ENCODE measurements around the gene HSD11B1L.

The HSD11B1L gene

GRCh38 chr19:5651361-5651760 is 29.5 kb upstream of the HSD11B1L start:
- Histone ChIP-seq H3K9me3 (ENCODE audit: control insufficient read depth, low read length) (no peaks in the 10 kb centered on the region), H3K36me3 (ENCODE audit: control insufficient read depth, insufficient read depth, low read length) (no peaks in the 10 kb centered on the region), H3K9ac (no peak overlapping the region), H3K4me3 (ENCODE audit: low read depth, low read length) (no peak overlapping the region), H3K27ac (no peak overlapping the region), H3K4me2 (ENCODE audit: low read length) (no peak overlapping the region), H2AFZ (no peak overlapping the region), H3K79me2 (peaks cover 51% of the 10 kb centered on the region), H3K27me3 (ENCODE audit: control insufficient read depth, insufficient read depth, low read length) (no peaks in the 10 kb centered on the region), H3K4me1 (no peaks in the 10 kb centered on the region)
- TF ChIP-seq, protein P1, sequence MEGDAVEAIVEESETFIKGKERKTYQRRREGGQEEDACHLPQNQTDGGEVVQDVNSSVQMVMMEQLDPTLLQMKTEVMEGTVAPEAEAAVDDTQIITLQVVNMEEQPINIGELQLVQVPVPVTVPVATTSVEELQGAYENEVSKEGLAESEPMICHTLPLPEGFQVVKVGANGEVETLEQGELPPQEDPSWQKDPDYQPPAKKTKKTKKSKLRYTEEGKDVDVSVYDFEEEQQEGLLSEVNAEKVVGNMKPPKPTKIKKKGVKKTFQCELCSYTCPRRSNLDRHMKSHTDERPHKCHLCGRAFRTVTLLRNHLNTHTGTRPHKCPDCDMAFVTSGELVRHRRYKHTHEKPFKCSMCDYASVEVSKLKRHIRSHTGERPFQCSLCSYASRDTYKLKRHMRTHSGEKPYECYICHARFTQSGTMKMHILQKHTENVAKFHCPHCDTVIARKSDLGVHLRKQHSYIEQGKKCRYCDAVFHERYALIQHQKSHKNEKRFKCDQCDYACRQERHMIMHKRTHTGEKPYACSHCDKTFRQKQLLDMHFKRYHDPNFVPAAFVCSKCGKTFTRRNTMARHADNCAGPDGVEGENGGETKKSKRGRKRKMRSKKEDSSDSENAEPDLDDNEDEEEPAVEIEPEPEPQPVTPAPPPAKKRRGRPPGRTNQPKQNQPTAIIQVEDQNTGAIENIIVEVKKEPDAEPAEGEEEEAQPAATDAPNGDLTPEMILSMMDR (IDR thresholded peaks at IDR 0.05): no peak

- Histone ChIP-seq H3K9me3 (ENCODE audit: control insufficient read depth, low read length) (no peaks in the 10 kb centered on the region), H2AFZ (no peak overlapping the region), H3K36me3 (ENCODE audit: control insufficient read depth, insufficient read depth, low read length) (no peaks in the 10 kb centered on the region)
Measured at GRCh38 chr19:5652261-5652660, 28.6 kb upstream of the HSD11B1L start.

DNA sequence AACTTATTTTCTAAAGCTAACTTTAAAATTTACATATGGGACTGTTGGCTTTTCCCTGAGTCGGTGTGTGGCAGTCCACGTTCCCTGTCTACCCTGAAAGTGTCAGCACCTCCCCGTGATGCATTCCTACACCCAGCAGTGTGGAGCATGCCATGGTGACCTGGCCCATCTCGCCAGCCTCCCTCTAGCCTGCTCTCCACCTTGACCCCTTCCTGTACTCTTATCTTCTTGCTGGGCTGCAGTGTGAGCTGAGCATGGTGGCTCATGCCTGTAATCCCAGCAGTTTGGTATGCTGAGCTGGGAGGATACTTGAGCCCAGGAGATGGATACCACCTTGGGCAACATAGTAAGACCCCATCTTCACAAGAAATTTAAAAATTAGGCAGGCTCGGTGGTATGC is 25.9 kb upstream of the HSD11B1L start:
- H3K36me3 ChIP-seq (ENCODE audit: control insufficient read depth, insufficient read depth, low read length): no peaks in the 10 kb centered on the region

More at GRCh38 chr19:5652261-5652660, 28.6 kb upstream of the HSD11B1L start:
- no peak overlapping the region for H3K9ac ChIP-seq
- no peak overlapping the region for H3K4me3 ChIP-seq (ENCODE audit: low read depth, low read length)
- no peaks in the 10 kb centered on the region for H3K4me1 ChIP-seq
- no peak overlapping the region for H3K27ac ChIP-seq
- H3K79me2 ChIP-seq: peaks cover 47% of the 10 kb centered on the region
- no peak overlapping the region for H3K4me2 ChIP-seq (ENCODE audit: low read length)
- TF ChIP-seq, protein P1 (IDR thresholded peaks at IDR 0.05): no peak
- no peaks in the 10 kb centered on the region for H3K27me3 ChIP-seq (ENCODE audit: control insufficient read depth, insufficient read depth, low read length)

GRCh38 chr19:5655412-5655811 is 25.4 kb upstream of the HSD11B1L start:
- TF ChIP-seq, protein P1 (IDR thresholded peaks at IDR 0.05): no peak
- no peaks in the 10 kb centered on the region for H3K36me3 ChIP-seq (ENCODE audit: control insufficient read depth, insufficient read depth, low read length)
- H3K27ac ChIP-seq: no peak overlapping the region

More for the DNA sequence above, 25.9 kb upstream of the HSD11B1L start:
- no peak overlapping the region for H3K27ac ChIP-seq
- H3K9ac ChIP-seq: no peak overlapping the region
- no peaks in the 10 kb centered on the region for H3K9me3 ChIP-seq (ENCODE audit: control insufficient read depth, low read length)
- no peak overlapping the region for H3K4me2 ChIP-seq (ENCODE audit: low read length)
- peaks cover 52% of the 10 kb centered on the region for H3K79me2 ChIP-seq
- no peak overlapping the region for H2AFZ ChIP-seq
- no peaks in the 10 kb centered on the region for H3K27me3 ChIP-seq (ENCODE audit: control insufficient read depth, insufficient read depth, low read length)
- no peak overlapping the region for H3K4me3 ChIP-seq (ENCODE audit: low read depth, low read length)
- TF ChIP-seq, protein P1 (IDR thresholded peaks at IDR 0.05): no peak
- H3K4me1 ChIP-seq: no peaks in the 10 kb centered on the region

GRCh38 chr19:5661483-5661882 is 19.3 kb upstream of the HSD11B1L start:
- Histone ChIP-seq H3K9ac (no peak overlapping the region), H3K27me3 (ENCODE audit: control insufficient read depth, insufficient read depth, low read length) (no peaks in the 10 kb centered on the region), H3K4me1 (no peaks in the 10 kb centered on the region), H2AFZ (no peak overlapping the region), H3K4me2 (ENCODE audit: low read length) (no peak overlapping the region), H3K9me3 (ENCODE audit: control insufficient read depth, low read length) (no peaks in the 10 kb centered on the region), H3K27ac (no peak overlapping the region), H3K79me2 (peaks cover 22% of the 10 kb centered on the region), H3K36me3 (ENCODE audit: control insufficient read depth, insufficient read depth, low read length) (no peaks in the 10 kb centered on the region), H3K4me3 (ENCODE audit: low read depth, low read length) (no peak overlapping the region)
- TF ChIP-seq, protein P1 (IDR thresholded peaks at IDR 0.05): no peak

More at GRCh38 chr19:5655412-5655811, 25.4 kb upstream of the HSD11B1L start:
- no peaks in the 10 kb centered on the region for H3K9me3 ChIP-seq (ENCODE audit: control insufficient read depth, low read length)
- no peak overlapping the region for H3K4me3 ChIP-seq (ENCODE audit: low read depth, low read length)
- H3K79me2 ChIP-seq: peaks cover 52% of the 10 kb centered on the region
- H3K4me1 ChIP-seq: no peaks in the 10 kb centered on the region
- no peak overlapping the region for H2AFZ ChIP-seq
- H3K9ac ChIP-seq: no peak overlapping the region
- H3K27me3 ChIP-seq (ENCODE audit: control insufficient read depth, insufficient read depth, low read length): no peaks in the 10 kb centered on the region
- no peak overlapping the region for H3K4me2 ChIP-seq (ENCODE audit: low read length)
